Hepatocyte (in vitro differentiated cells): ENCODE measurements around the gene BIVM. TPM values are rescaled to one million over a fixed set of nuclear protein-coding genes. Genes with fewer than 3 reads are reported as not detected.

Experiments
- DNase-seq: peaks from one replicate; pipeline ENCODE4 v3.0.0-alpha.2; 2016; ENCODE audit warnings: low spot score
- H2AFZ ChIP-seq: fragments of 200-600 bp; sonication (generic); 2 replicates; pipeline ENCODE4 v1.6.0; 2016; ENCODE audit warnings: antibody characterized with exemption, mild to moderate bottlenecking
- H3K27ac ChIP-seq: fragments of 200-600 bp; sonication (generic); 2 replicates; pipeline ENCODE4 v1.5.1; 2016; ENCODE audit warnings: mild to moderate bottlenecking
- H3K27me3 ChIP-seq: fragments of 200-600 bp; sonication (generic); 2 replicates; pipeline ENCODE4 v1.6.1; 2016
- H3K36me3 ChIP-seq: fragments of 200-600 bp; sonication (generic); replicated peaks from 2 replicates; pipeline ENCODE4 v1.5.1; 2016; ENCODE audit warnings: low read depth; ENCODE audit not compliant: insufficient read depth
- H3K4me1 ChIP-seq: fragments of 200-600 bp; sonication (generic); 2 replicates; pipeline ENCODE4 v1.5.1; 2016; ENCODE audit warnings: mild to moderate bottlenecking, moderate library complexity; ENCODE audit not compliant: insufficient read depth
- H3K4me2 ChIP-seq: fragments of 200-600 bp; sonication (generic); 2 replicates; pipeline ENCODE4 v1.6.0; 2016
- H3K4me3 ChIP-seq: fragments of 200-600 bp; sonication (generic); 2 replicates; pipeline ENCODE4 v1.5.1; 2016; ENCODE audit warnings: mild to moderate bottlenecking
- H3K79me2 ChIP-seq: fragments of 200-600 bp; sonication (generic); 2 replicates; pipeline ENCODE4 v1.6.0; 2017; ENCODE audit warnings: mild to moderate bottlenecking
- H3K9me2 ChIP-seq: fragments of 200-600 bp; sonication (generic); replicated peaks from 2 replicates; pipeline ENCODE4 v1.6.0; 2017; ENCODE audit warnings: mild to moderate bottlenecking; ENCODE audit not compliant: insufficient read depth
- H3K9me3 ChIP-seq: fragments of 200-600 bp; sonication (generic); 2 replicates; pipeline ENCODE4 v1.5.1; 2016; ENCODE audit warnings: low read depth, mild to moderate bottlenecking
- H4K20me1 ChIP-seq: fragments of 200-600 bp; sonication (generic); 2 replicates; pipeline ENCODE4 v1.6.0; 2016; ENCODE audit warnings: mild to moderate bottlenecking; ENCODE audit not compliant: insufficient read depth, poor library complexity, severe bottlenecking
- EZH2 ChIP-seq: fragments of 200-600 bp; sonication (generic); IDR thresholded peaks from 2 replicates; pipeline ENCODE4 v1.6.1; 2016; ENCODE audit warnings: antibody characterized with exemption, mild to moderate bottlenecking, borderline replicate concordance
- EZH2phosphoT487 ChIP-seq: fragments of 200-600 bp; sonication (generic); IDR thresholded peaks from one replicate; pipeline ENCODE4 v1.6.1; 2018; ENCODE audit warnings: antibody characterized with exemption, mild to moderate bottlenecking, low read depth, moderate library complexity; ENCODE audit not compliant: unreplicated experiment, severe bottlenecking
- WGBS: methylation state at CpG from one replicate; pipeline ENCODE4 v1.1.6; 2016; ENCODE audit warnings: low lambda C conversion rate; ENCODE audit errors: missing lambda C conversion rate; 5-methylcytosine and 5-hydroxymethylcytosine counted together
- polyA plus RNA-seq: library from polyadenylated mRNA; unstranded; fragments of >200 nt; fragmentation: Nextera tagmentation; extraction: Ambion mirVana; gene quantifications from 2 replicates; pipeline ENCODE4 v1.2.1, GENCODE V29; 2016
- total RNA-seq: library from RNA; depleted of rRNA; stranded (reverse); fragments of >200 nt; gene quantifications from 2 replicates; pipeline ENCODE4 v1.2.3, GENCODE V29; 2014
- TF ChIP-seq, protein P1 (sequence below): fragments of 200-600 bp; sonication (generic); IDR thresholded peaks from 2 replicates; pipeline ENCODE4 v1.5.1; 2016; ENCODE audit warnings: antibody characterized with exemption, mild to moderate bottlenecking; ENCODE audit not compliant: poor library complexity

BIVM gene, protein sequence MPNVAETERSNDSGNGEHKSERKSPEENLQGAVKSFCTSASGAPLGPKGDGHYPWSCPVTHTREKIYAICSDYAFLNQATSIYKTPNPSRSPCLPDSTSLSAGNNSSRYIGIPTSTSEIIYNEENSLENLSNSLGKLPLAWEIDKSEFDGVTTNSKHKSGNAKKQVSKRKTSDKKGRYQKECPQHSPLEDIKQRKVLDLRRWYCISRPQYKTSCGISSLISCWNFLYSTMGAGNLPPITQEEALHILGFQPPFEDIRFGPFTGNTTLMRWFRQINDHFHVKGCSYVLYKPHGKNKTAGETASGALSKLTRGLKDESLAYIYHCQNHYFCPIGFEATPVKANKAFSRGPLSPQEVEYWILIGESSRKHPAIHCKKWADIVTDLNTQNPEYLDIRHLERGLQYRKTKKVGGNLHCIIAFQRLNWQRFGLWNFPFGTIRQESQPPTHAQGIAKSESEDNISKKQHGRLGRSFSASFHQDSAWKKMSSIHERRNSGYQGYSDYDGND
- total RNA-seq (23.4 and 33.5 TPM in 2 replicates), polyA plus RNA-seq (10.7 and 16.9 TPM in 2 replicates)

DNA sequence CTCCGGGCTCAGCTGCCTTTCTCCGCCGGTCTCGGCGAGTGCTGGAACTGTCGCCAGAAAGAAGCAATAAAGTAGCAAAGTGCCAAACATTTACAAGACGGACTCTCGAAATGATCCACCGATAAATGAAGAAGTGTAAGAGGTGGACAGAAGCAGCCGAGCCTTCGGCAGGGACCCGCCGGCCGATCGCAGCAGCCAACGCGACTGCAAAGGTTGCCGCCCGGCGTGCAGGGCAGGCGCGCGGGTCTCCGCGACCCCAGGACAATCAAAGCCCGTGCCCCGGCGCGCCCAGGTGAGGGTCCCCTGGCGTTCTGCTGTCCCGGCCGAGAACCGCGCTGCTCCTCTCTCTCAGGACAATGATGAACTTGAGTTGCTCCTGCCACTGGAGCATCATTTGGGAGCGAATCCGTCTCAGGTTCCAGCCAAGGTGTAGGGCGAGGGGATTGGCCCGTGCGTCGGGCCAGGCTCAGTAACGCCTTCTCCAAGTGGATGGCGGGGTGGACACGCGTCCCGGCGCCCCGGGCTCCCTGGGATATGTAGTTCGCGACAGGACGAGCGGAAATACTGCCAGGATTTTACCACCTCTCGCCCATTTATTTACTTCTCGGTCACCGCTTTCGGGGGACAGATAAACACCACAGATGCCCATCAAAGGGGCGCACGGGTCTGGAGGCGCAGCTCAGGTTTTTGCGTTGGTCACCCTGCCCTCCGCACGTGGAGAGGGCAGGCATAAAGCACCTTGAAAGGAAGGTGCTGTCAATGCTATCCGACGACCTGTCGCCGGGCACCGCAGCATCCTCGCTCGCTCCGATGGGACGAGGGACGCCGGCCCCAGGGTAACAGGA, at the start of gene BIVM, which contains the start of gene POGLUT2:
BIVM (plus strand) TSS at position 539 of the 845 bp plus-strand sequence. CDS start 8,149 bp downstream, outside the sequence.
POGLUT2 (minus strand) TSS at position 396 of the 845 bp plus-strand sequence; CDS start at position 90, 306 bp downstream.
- Histone ChIP-seq H3K4me1 (peaks cover 7% of the 10 kb centered on the region), H3K36me3 (no peaks in the 10 kb centered on the region), H3K4me3 (peak within 1 kb of the TSS; percentile 65), H3K79me2 (peaks cover 46% of the 10 kb centered on the region), H3K9me2 (no peaks in the 10 kb centered on the region), H3K27me3 (no peaks in the 10 kb centered on the region), H3K27ac (peak within 1 kb of the TSS; percentile 87), H2AFZ (peak within 1 kb of the TSS; percentile 81), H4K20me1 (no peaks in the 10 kb centered on the region), H3K4me2 (peak within 1 kb of the TSS; percentile 91), H3K9me3 (no peaks in the 10 kb centered on the region)
- TF ChIP-seq EZH2phosphoT487 (no peak), EZH2 (no peak)
- TF ChIP-seq, protein P1, sequence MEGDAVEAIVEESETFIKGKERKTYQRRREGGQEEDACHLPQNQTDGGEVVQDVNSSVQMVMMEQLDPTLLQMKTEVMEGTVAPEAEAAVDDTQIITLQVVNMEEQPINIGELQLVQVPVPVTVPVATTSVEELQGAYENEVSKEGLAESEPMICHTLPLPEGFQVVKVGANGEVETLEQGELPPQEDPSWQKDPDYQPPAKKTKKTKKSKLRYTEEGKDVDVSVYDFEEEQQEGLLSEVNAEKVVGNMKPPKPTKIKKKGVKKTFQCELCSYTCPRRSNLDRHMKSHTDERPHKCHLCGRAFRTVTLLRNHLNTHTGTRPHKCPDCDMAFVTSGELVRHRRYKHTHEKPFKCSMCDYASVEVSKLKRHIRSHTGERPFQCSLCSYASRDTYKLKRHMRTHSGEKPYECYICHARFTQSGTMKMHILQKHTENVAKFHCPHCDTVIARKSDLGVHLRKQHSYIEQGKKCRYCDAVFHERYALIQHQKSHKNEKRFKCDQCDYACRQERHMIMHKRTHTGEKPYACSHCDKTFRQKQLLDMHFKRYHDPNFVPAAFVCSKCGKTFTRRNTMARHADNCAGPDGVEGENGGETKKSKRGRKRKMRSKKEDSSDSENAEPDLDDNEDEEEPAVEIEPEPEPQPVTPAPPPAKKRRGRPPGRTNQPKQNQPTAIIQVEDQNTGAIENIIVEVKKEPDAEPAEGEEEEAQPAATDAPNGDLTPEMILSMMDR: no peak
- DNase-seq: peak; percentile 95
- under 1% methylated on average over 71 of the region's 72 CpGs for WGBS

DNA sequence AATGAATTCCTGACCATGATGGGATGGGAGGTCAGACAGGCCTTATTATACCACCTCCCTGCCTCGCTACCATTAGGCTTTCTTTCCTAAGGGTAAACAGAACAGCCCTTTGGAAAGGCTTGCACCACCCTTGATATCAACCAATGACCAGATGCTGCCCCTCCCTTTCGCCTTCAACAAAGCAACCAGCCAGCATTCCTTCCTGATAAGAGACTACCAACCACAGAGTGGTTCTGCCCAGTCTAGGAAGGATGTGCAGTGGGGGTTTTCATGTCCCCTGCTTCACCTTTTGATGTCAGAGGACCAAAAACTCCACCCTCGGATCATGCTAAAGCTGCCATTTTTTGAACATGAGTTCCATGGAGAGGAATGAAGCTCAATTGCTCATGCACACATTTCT, 47.0 kb upstream of the BIVM start:
- Histone ChIP-seq H3K4me1 (no peaks in the 10 kb centered on the region), H4K20me1 (no peaks in the 10 kb centered on the region), H2AFZ (no peak overlapping the region), H3K79me2 (no peaks in the 10 kb centered on the region), H3K27ac (no peak overlapping the region), H3K36me3 (no peaks in the 10 kb centered on the region), H3K9me2 (no peaks in the 10 kb centered on the region), H3K9me3 (no peaks in the 10 kb centered on the region), H3K4me2 (no peak overlapping the region), H3K27me3 (no peaks in the 10 kb centered on the region), H3K4me3 (no peak overlapping the region)
- TF ChIP-seq, protein P1: no peak
- no peak for TF ChIP-seq EZH2
- TF ChIP-seq EZH2phosphoT487: no peak
- WGBS: 92% methylated on average over 3 of the region's 3 CpGs
- no peak for DNase-seq

DNA sequence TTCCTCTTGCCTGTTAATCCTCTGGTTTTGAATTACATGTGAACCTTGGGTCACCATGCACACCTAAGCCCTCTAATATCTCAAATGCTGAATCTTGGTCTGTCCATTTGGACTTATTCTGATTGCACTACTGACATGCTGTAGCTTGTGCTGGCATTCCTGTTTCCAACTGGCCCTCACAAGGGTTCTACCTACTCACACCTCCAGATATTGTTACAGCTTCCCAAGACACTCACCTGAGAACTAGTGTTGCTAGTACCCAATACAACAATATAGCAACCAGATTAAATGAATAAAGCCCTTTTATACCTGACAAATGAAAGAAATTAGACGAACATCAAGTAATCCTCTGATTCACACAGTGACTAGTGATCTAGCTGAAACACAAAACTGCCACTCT, 41.9 kb upstream of the BIVM start:
- no peak overlapping the region for H3K27ac ChIP-seq

More for the DNA sequence above, 41.9 kb upstream of the BIVM start:
- TF ChIP-seq EZH2phosphoT487 (no peak), EZH2 (no peak)
- TF ChIP-seq, protein P1: no peak
- H3K79me2 ChIP-seq: no peaks in the 10 kb centered on the region
- no peaks in the 10 kb centered on the region for H3K9me3 ChIP-seq
- H2AFZ ChIP-seq: no peak overlapping the region
- H3K9me2 ChIP-seq: no peaks in the 10 kb centered on the region
- H3K27me3 ChIP-seq: no peaks in the 10 kb centered on the region
- 90% methylated on average over 1 of the region's 1 CpG for WGBS
- H3K4me1 ChIP-seq: no peaks in the 10 kb centered on the region
- no peak overlapping the region for H3K4me2 ChIP-seq
- H3K36me3 ChIP-seq: no peaks in the 10 kb centered on the region
- DNase-seq: no peak
- H3K4me3 ChIP-seq: no peak overlapping the region
- H4K20me1 ChIP-seq: no peaks in the 10 kb centered on the region
